ENCODE data around the gene ARFGAP3. TPM values are rescaled to one million over a fixed set of nuclear protein-coding genes. Genes with fewer than 3 reads are reported as not detected.

ARFGAP3 gene
- total RNA-seq, 2 experiments from 2014 or later, result 27.1 to 27.2 TPM

GRCh38 chr22:42872821-42873220 lies 15.7 kb upstream of the ARFGAP3 start:
- H3K27ac Mint-ChIP-seq, result no peak overlapping the region
- no peaks in the 10 kb centered on the region for H3K27me3 Mint-ChIP-seq
- no peaks in the 10 kb centered on the region for H3K9me3 Mint-ChIP-seq
- ChIA-PET POLR2A (no interaction called here), CTCF (no interaction called here)
- no peak for TF ChIP-seq CTCF (IDR thresholded peaks at IDR 0.05)
- no peak overlapping the region for H3K4me3 Mint-ChIP-seq
- intact Hi-C loops (cut with micrococcal nuclease), result no loop called here
- ATAC-seq (no peak), DNase-seq (no peak)
- peaks cover 8% of the 10 kb centered on the region for H3K36me3 Mint-ChIP-seq (ENCODE audit: low read depth)
- peaks cover under 1% of the 10 kb centered on the region for H3K4me1 Mint-ChIP-seq (ENCODE audit: low read depth)

DNA sequence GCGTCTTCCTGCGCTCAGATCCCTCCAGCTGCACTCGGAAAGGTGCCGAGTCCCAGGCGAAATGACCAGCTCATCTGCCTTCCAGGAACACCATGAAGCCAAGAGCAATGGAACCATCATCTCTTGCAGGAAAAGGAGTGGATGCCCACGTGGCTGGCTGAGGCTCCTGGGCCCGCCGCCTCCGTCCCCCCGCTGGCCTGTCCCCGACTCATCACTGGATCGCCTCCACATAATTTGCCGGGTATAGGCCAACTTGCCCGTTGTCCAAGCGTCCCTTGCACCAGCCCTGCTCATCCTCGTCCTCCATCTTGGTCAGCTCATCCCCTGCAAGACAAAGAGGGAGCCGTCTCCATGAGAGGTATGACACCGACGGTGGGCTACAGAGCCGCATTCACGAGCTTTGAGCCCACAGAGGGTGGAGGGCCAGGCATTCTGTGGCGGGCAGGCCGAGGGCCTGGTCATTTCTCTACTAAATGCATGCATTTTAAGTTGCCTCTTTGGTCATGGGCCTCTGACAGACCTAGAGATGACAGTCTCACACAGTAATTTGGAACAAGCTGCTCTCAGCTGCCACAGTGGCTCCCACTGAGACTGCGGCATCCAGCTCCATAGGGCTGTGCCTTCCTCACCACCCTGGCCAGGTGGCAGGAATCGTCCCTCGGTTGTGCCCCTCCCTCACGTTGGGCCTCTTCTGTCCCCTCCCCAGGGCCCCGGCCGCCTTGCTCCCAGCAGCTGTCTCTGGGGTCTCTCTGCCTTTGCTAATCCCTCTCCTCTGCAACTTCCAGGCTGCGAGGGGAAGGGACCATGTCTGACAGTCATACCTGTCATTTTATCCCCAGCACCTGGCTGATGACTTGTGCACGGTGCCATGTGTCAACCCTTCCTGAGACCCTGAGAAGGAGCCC lies 14.3 kb upstream of the ARFGAP3 start:
- Mint-ChIP-seq H3K4me1 (ENCODE audit: low read depth) (peaks cover 5% of the 10 kb centered on the region), H3K27ac (no peak overlapping the region), H3K27me3 (no peaks in the 10 kb centered on the region), H3K4me3 (no peak overlapping the region), H3K36me3 (ENCODE audit: low read depth) (peaks cover 8% of the 10 kb centered on the region), H3K9me3 (no peaks in the 10 kb centered on the region)
- CTCF ChIA-PET, result no interaction called here
- POLR2A ChIA-PET, result interaction anchor here (1.2 to 1.4 kb wide), 2 partner anchors 22 to 77 kb away, joined by 3 to 4 read pairs; no protein-coding TSS in a partner anchor
- no peak for TF ChIP-seq CTCF (IDR thresholded peaks at IDR 0.05)
- DNase-seq (no peak), ATAC-seq (no peak)
- intact Hi-C loops (cut with micrococcal nuclease), result no loop called here

- peaks cover 5% of the 10 kb centered on the region for H3K4me1 Mint-ChIP-seq (ENCODE audit: low read depth)
- DNase-seq (no peak), ATAC-seq (no peak)
- no peak for TF ChIP-seq CTCF (IDR thresholded peaks at IDR 0.05)
- intact Hi-C loops (cut with micrococcal nuclease), result no loop called here
- H3K4me3 Mint-ChIP-seq, result no peak overlapping the region
- H3K36me3 Mint-ChIP-seq (ENCODE audit: low read depth), result peaks cover 9% of the 10 kb centered on the region
- ChIA-PET POLR2A (interaction anchor here (1.2 to 1.4 kb wide), 2 partner anchors 23 to 78 kb away, joined by 3 to 4 read pairs; no protein-coding TSS in a partner anchor), CTCF (no interaction called here)
- no peak overlapping the region for H3K27ac Mint-ChIP-seq
- no peaks in the 10 kb centered on the region for H3K27me3 Mint-ChIP-seq
- peaks cover 4% of the 10 kb centered on the region for H3K9me3 Mint-ChIP-seq
These were observed 12.9 kb upstream of the ARFGAP3 start for GRCh38 chr22:42869888-42870480.

- intact Hi-C loops (cut with micrococcal nuclease), result no loop called here
- ATAC-seq (no peak), DNase-seq (no peak)
- TF ChIP-seq CTCF (IDR thresholded peaks at IDR 0.05), result no peak
- H3K27ac Mint-ChIP-seq, result no peak overlapping the region
- no peaks in the 10 kb centered on the region for H3K27me3 Mint-ChIP-seq
- CTCF ChIA-PET, result no interaction called here
- POLR2A ChIA-PET, result interaction anchor here (1.4 kb wide), 1 partner anchor 24 kb away, joined by 4 read pairs; no protein-coding TSS in a partner anchor
- no peak overlapping the region for H3K4me3 Mint-ChIP-seq
- peaks cover 10% of the 10 kb centered on the region for H3K4me1 Mint-ChIP-seq (ENCODE audit: low read depth)
- peaks cover 13% of the 10 kb centered on the region for H3K36me3 Mint-ChIP-seq (ENCODE audit: low read depth)
- H3K9me3 Mint-ChIP-seq, result peaks cover 6% of the 10 kb centered on the region
These were observed 12.4 kb upstream of the ARFGAP3 start for GRCh38 chr22:42869463-42869862.
